HepG2 (cell line): ENCODE results near the gene HAPLN2. TPM values are rescaled to one million over a fixed set of nuclear protein-coding genes. Genes with fewer than 3 reads are reported as not detected.

Experiments used
- HHEX ChIP-seq: IDR thresholded peaks from 2 replicates; pipeline ENCODE4 v1.6.1; 2016; ENCODE audit warnings: control low read depth
- HIVEP1 ChIP-seq: sonication (generic); formaldehyde crosslinking; IDR thresholded peaks from 2 replicates; pipeline ENCODE4 v1.4.0; 2020; ENCODE audit warnings: mild to moderate bottlenecking, missing genetic modification reagents
- LRRFIP1 ChIP-seq: sonication (generic); formaldehyde crosslinking; conservative IDR thresholded peaks from 2 replicates; pipeline ENCODE4 v1.4.0; 2020; ENCODE audit warnings: missing genetic modification reagents
- RERE ChIP-seq: IDR thresholded peaks from 2 replicates; pipeline ENCODE4 v1.6.1; 2016; ENCODE audit warnings: low read depth, missing genetic modification reagents, missing compliant biosample characterization
- SMAD1 ChIP-seq: sonication (generic); formaldehyde crosslinking; IDR thresholded peaks from 2 replicates; pipeline ENCODE4 v1.4.0; 2020; ENCODE audit warnings: missing genetic modification reagents, low read depth, mild to moderate bottlenecking, borderline replicate concordance
- SMARCC2 ChIP-seq: fragments of 450-650 bp; IDR thresholded peaks from 2 replicates; pipeline ENCODE4 v1.6.1; 2017; ENCODE audit warnings: antibody characterized with exemption, mild to moderate bottlenecking
- ZBTB3 ChIP-seq: sonication (generic); formaldehyde crosslinking; IDR thresholded peaks from 2 replicates; pipeline ENCODE4 v1.4.0; 2020; ENCODE audit warnings: low read depth, mild to moderate bottlenecking, moderate library complexity, missing genetic modification reagents, borderline replicate concordance
- ZFP36 ChIP-seq: fragments of 150-350 bp; IDR thresholded peaks from 2 replicates; pipeline ENCODE4 v1.6.1; 2018; ENCODE audit warnings: borderline replicate concordance, low read length, low read depth; ENCODE audit not compliant: partially characterized antibody
- ZKSCAN1 ChIP-seq: fragments of 150-350 bp; IDR thresholded peaks from 2 replicates; pipeline ENCODE4 v1.6.1; 2014; ENCODE audit warnings: low read length
- ZNF597 ChIP-seq: sonication (generic); formaldehyde crosslinking; IDR thresholded peaks from 2 replicates; pipeline ENCODE4 v1.5.0; 2020; ENCODE audit warnings: missing genetic modification reagents
- ZNF609 ChIP-seq: sonication (generic); formaldehyde crosslinking; IDR thresholded peaks from 2 replicates; pipeline ENCODE4 v1.4.0; 2020; ENCODE audit warnings: mild to moderate bottlenecking, missing genetic modification reagents, borderline replicate concordance
- ZNF878 ChIP-seq: sonication (generic); formaldehyde crosslinking; IDR thresholded peaks from 2 replicates; pipeline ENCODE4 v1.8.1; 2023; ENCODE audit warnings: mild to moderate bottlenecking, missing genetic modification reagents, moderate library complexity
- polyA plus RNA-seq, 8 experiments: library from polyadenylated mRNA; depleted of rRNA in 3 of 8; stranded (reverse) in 7 of 8; unstranded in 1 of 8; fragments of >200 nt; fragmentation: Illumina TruSeq in 4 of 8; extraction: Trizol in 4 of 8; gene quantifications; 2 replicates each; pipeline versions ENCODE4 v1.2.1 to v1.2.3, GENCODE V29; 2011 to 2016; ENCODE audit warnings: low read depth in 4 of 8, missing spikeins in 1 of 8, mixed read lengths in 1 of 8; ENCODE audit not compliant: insufficient read depth in 1 of 8
- total RNA-seq, 5 experiments: library from RNA; depleted of rRNA; stranded (reverse); fragments of >200 nt; fragmentation: Illumina TruSeq; extraction: Trizol; gene quantifications; 2 replicates each; pipeline ENCODE4 v1.2.3, GENCODE V29; 2016; ENCODE audit warnings: low read depth in 1 of 5
- TF ChIP-seq, protein P1 (sequence below): IDR thresholded peaks from 2 replicates; pipeline ENCODE4 v1.6.1; 2016; ENCODE audit warnings: control low read depth

The HAPLN2 gene
- total and polyA plus RNA-seq, 2 of the 13 experiments (the other 11 are each of a cell fraction or from before 2014, with no cell fraction given): not detected

- TF ChIP-seq RERE (no peak), LRRFIP1 (CRISPR knock-in tag) (no peak), SMAD1 (CRISPR knock-in tag) (no peak), HHEX (no peak), ZKSCAN1 (no peak), ZNF609 (CRISPR knock-in tag) (no peak), SMARCC2 (no peak), ZNF878 (CRISPR knock-in tag) (no peak), ZFP36 (no peak), ZBTB3 (CRISPR knock-in tag) (no peak), ZNF597 (CRISPR knock-in tag) (no peak), HIVEP1 (no peak)
- TF ChIP-seq, protein P1, sequence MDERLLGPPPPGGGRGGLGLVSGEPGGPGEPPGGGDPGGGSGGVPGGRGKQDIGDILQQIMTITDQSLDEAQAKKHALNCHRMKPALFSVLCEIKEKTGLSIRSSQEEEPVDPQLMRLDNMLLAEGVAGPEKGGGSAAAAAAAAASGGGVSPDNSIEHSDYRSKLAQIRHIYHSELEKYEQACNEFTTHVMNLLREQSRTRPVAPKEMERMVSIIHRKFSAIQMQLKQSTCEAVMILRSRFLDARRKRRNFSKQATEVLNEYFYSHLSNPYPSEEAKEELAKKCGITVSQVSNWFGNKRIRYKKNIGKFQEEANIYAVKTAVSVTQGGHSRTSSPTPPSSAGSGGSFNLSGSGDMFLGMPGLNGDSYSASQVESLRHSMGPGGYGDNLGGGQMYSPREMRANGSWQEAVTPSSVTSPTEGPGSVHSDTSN (CRISPR knock-in tag): no peak
These were observed 5.0 kb downstream of the HAPLN2 start (continued) for GRCh38 chr1:156623946-156624813.
